Chondrocyte (in vitro differentiated cells): ENCODE measurements around the gene PBRM1. TPM values are rescaled to one million over a fixed set of nuclear protein-coding genes. Genes with fewer than 3 reads are reported as not detected.

ENCODE experiments used
- DNase-seq: peaks from one replicate; pipeline ENCODE4 v3.0.0; 2021; ENCODE audit warnings: mixed read lengths, low spot score
- H3K27ac Mint-ChIP-seq: one replicate; pipeline ENCODE4 v1.8.0; 2021; ENCODE audit warnings: mild to moderate bottlenecking, moderate library complexity, mixed read lengths; ENCODE audit not compliant: unreplicated experiment
- H3K27me3 Mint-ChIP-seq: 2 replicates; pipeline ENCODE4 v1.8.0; 2021; ENCODE audit warnings: low read depth, mixed read lengths
- H3K36me3 Mint-ChIP-seq: 2 replicates; pipeline ENCODE4 v1.8.0; 2021; ENCODE audit warnings: low read depth, mixed read lengths
- H3K4me1 Mint-ChIP-seq: 2 replicates; pipeline ENCODE4 v1.8.0; 2021; ENCODE audit warnings: low read depth, mild to moderate bottlenecking, mixed read lengths
- H3K4me3 Mint-ChIP-seq: one replicate; pipeline ENCODE4 v1.8.0; 2021; ENCODE audit warnings: mild to moderate bottlenecking, moderate library complexity, mixed read lengths; ENCODE audit not compliant: unreplicated experiment
- H3K9me3 Mint-ChIP-seq: 2 replicates; pipeline ENCODE4 v1.8.0; 2021; ENCODE audit warnings: low read depth, mixed read lengths
- CTCF ChIP-seq: fragments of 200-600 bp; sonication (generic); IDR thresholded peaks from 2 replicates; pipeline ENCODE4 v1.5.0; 2021; ENCODE audit warnings: antibody characterized with exemption, mild to moderate bottlenecking, moderate library complexity
- total RNA-seq: library from RNA; stranded (reverse); gene quantifications from 3 replicates; pipeline ENCODE4 v1.2.1, GENCODE V29; 2021

Gene PBRM1
- total RNA-seq, 1 donor from 2014 or later: 69.0 TPM

GRCh38 chr3:52703341-52703740, 17.6 kb upstream of the PBRM1 start:
- H3K9me3 Mint-ChIP-seq: no peaks in the 10 kb centered on the region
- H3K4me3 Mint-ChIP-seq: peak overlapping the region; percentile 1
- DNase-seq: no peak
- TF ChIP-seq CTCF: no peak
- H3K4me1 Mint-ChIP-seq: peaks cover 39% of the 10 kb centered on the region
- no peaks in the 10 kb centered on the region for H3K36me3 Mint-ChIP-seq
- no peaks in the 10 kb centered on the region for H3K27me3 Mint-ChIP-seq
- no peak overlapping the region for H3K27ac Mint-ChIP-seq

- peaks cover 35% of the 10 kb centered on the region for H3K36me3 Mint-ChIP-seq
- H3K27ac Mint-ChIP-seq: peak overlapping the region; percentile 36
- no peaks in the 10 kb centered on the region for H3K9me3 Mint-ChIP-seq
- no peak overlapping the region for H3K4me3 Mint-ChIP-seq
- H3K27me3 Mint-ChIP-seq: no peaks in the 10 kb centered on the region
- peaks cover 24% of the 10 kb centered on the region for H3K4me1 Mint-ChIP-seq
- TF ChIP-seq CTCF: no peak
- no peak for DNase-seq
Observed at GRCh38 chr3:52697632-52697965, 11.9 kb upstream of the PBRM1 start.

DNA sequence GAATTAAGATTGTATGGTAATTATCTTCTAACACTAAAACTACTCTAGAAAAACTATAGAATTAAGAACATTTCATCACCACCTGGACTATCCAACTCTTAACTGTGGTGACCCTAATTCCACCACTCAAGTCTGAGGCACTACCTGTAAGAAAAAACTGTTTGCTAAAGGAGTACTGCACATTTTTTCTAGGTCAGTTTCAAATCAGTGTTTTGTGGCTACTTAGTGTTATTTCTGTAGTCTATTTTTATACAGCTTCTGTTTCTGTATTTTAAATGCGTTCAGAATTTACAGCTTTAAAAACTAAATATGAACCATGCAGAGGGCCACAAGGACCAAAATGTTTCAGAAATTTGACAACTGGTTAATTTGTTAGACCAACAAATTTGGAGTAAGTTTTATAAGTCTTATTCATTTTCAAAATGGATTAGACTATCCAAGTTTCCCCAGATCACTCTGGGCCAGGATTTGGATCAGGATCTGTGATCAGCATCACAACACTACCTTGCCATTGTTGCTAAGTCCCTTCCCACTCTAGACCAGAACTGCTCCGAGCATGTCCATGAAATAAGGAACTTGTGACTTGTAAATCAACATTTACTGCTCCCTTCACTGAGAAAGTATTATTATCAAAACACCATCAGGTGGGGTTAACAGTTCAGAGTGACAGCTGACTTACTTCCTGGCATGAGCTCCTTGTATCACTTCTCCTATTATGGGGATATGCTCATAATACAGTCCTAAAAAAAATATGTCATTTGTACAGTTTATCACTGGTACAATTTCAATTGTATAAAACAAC, 11.3 kb upstream of the PBRM1 start:
- TF ChIP-seq CTCF: no peak
- Mint-ChIP-seq H3K36me3 (peaks cover 35% of the 10 kb centered on the region), H3K27me3 (no peaks in the 10 kb centered on the region), H3K4me1 (peaks cover 24% of the 10 kb centered on the region), H3K4me3 (no peak overlapping the region), H3K9me3 (no peaks in the 10 kb centered on the region), H3K27ac (peak overlapping the region; percentile 36)
- DNase-seq: no peak

- H3K27ac Mint-ChIP-seq: no peak overlapping the region
Observed at GRCh38 chr3:52695798-52696671, 10.3 kb upstream of the PBRM1 start.

More at GRCh38 chr3:52695798-52696671, 10.3 kb upstream of the PBRM1 start:
- DNase-seq: no peak
- Mint-ChIP-seq H3K27me3 (no peaks in the 10 kb centered on the region), H3K4me1 (peaks cover 20% of the 10 kb centered on the region), H3K9me3 (no peaks in the 10 kb centered on the region), H3K4me3 (no peak overlapping the region), H3K36me3 (peaks cover 35% of the 10 kb centered on the region)
- no peak for TF ChIP-seq CTCF
